HCT116 (cell line): ENCODE measurements around the gene KCNB1. TPM values are rescaled to one million over a fixed set of nuclear protein-coding genes. Genes with fewer than 3 reads are reported as not detected.

Experiments used
- ATAC-seq: fragments of 200-7000 bp; cut with Tn5 transposase; 2 replicates; pipeline ENCODE4 v1.9.1; 2020; ENCODE audit warnings: mild to moderate bottlenecking, moderate library complexity
- BruUV-seq: library from RNA; stranded (reverse); fragments of 400-500 nt; replicated peaks from 2 replicates; lab custom pipeline; 2021; lab: Mats Ljungman, UMichigan
- CTCF ChIA-PET: fragments of 300-600 bp; sonication (Branson Sonifier 250); formaldehyde crosslinking; loops from one replicate; lab custom pipeline; 2021; ENCODE audit warnings: antibody characterized with exemption; lab: Charles Lee
- POLR2A ChIA-PET: fragments of 300-600, 350-600 bp; sonication (Branson Sonifier 250); formaldehyde crosslinking; loops from one replicate; lab custom pipeline; 2021; ENCODE audit warnings: antibody characterized with exemption; lab: Charles Lee
- RAD21 ChIA-PET, 2 experiments: fragments of 300-600 bp; sonication (Branson Sonifier 250); formaldehyde crosslinking; loops; one replicate each; lab custom pipeline; 2023; ENCODE audit warnings: low total read pairs in 2 of 2; ENCODE audit not compliant: uncharacterized antibody in 2 of 2, unreplicated experiment in 2 of 2, low non-redundant PET in 1 of 2; lab: Charles Lee
- DNase-seq: peaks from one replicate; pipeline ENCODE4 v3.0.0-alpha.2; 2010; ENCODE audit warnings: low read depth, low spot score
- H2AFZ ChIP-seq: fragments of 200-600 bp; shearing (Covaris generic), sonication (generic); 2 replicates; pipeline ENCODE4 v1.6.1; 2017; ENCODE audit warnings: low read depth, mixed run types, mixed read lengths, antibody characterized with exemption, low read length; ENCODE audit not compliant: poor library complexity, severe bottlenecking
- H3K27ac ChIP-seq: 2 replicates; pipeline ENCODE4 v1.5.1; 2012; ENCODE audit warnings: low read depth, low read length
- H3K27me3 ChIP-seq: fragments of 200-600 bp; sonication (generic); 2 replicates; pipeline ENCODE4 v1.6.1; 2016; ENCODE audit warnings: mixed run types, low read length, mixed read lengths; ENCODE audit not compliant: insufficient read depth
- H3K36me3 ChIP-seq, 2 experiments: fragments of 200-500 bp in 1 of 2; fragments of 200-600 bp in 1 of 2; sonication (Bioruptor generic) in 1 of 2; sonication (generic) in 1 of 2; 2 replicates each; pipeline versions ENCODE4 v1.5.1 to v1.6.1; 2014 to 2016; ENCODE audit warnings: low read length in 2 of 2, inconsistent platforms in 1 of 2, mixed read lengths in 1 of 2, mixed run types in 1 of 2; ENCODE audit not compliant: insufficient read depth in 2 of 2, control insufficient read depth in 1 of 2
- H3K4me1 ChIP-seq, 2 experiments: fragments of 200-600 bp in 1 of 2; sonication (generic) in 1 of 2; 2 replicates each; pipeline versions ENCODE4 v1.5.1 to v1.6.1; 2012 to 2017; ENCODE audit warnings: low read length in 2 of 2, inconsistent platforms in 1 of 2, mild to moderate bottlenecking in 1 of 2, mixed read lengths in 1 of 2, mixed run types in 1 of 2, moderate library complexity in 1 of 2; ENCODE audit not compliant: insufficient read depth in 2 of 2, control insufficient read depth in 1 of 2
- H3K4me2 ChIP-seq: fragments of 200-600 bp; sonication (generic); 2 replicates; pipeline ENCODE4 v1.6.1; 2017; ENCODE audit warnings: mixed run types, low read length, mixed read lengths
- H3K4me3 ChIP-seq, 2 experiments: fragments of 200-600 bp in 1 of 2; sonication (generic) in 1 of 2; replicated peaks in 1 of 2; 2 replicates each; pipeline ENCODE4 v1.5.1; 2011 to 2016; ENCODE audit warnings: low read length in 2 of 2, control low read depth in 1 of 2, low read depth in 1 of 2, mild to moderate bottlenecking in 1 of 2, mixed read lengths in 1 of 2, mixed run types in 1 of 2
- H3K79me2 ChIP-seq: fragments of 200-600 bp; sonication (generic); 2 replicates; pipeline ENCODE4 v1.6.1; 2017; ENCODE audit warnings: mild to moderate bottlenecking, mixed run types, low read length, moderate library complexity, mixed read lengths; ENCODE audit not compliant: insufficient read depth
- H3K9ac ChIP-seq: fragments of 200-600 bp; sonication (generic); 2 replicates; pipeline ENCODE4 v1.6.1; 2016; ENCODE audit warnings: low read length, mixed read lengths
- H3K9me2 ChIP-seq: fragments of 200-600 bp; sonication (generic), shearing (Covaris generic); 2 replicates; pipeline ENCODE4 v1.6.1; 2017; ENCODE audit warnings: mixed run types, mild to moderate bottlenecking, moderate library complexity; ENCODE audit not compliant: insufficient read depth
- H3K9me3 ChIP-seq, 2 experiments: fragments of 200-500 bp in 1 of 2; fragments of 200-600 bp in 1 of 2; sonication (Bioruptor generic) in 1 of 2; sonication (generic) in 1 of 2; 2 replicates each; pipeline ENCODE4 v1.6.1; 2014 to 2017; ENCODE audit warnings: low read length in 2 of 2, mixed read lengths in 2 of 2, inconsistent platforms in 1 of 2, low read depth in 1 of 2, mild to moderate bottlenecking in 1 of 2, mixed run types in 1 of 2, moderate library complexity in 1 of 2; ENCODE audit not compliant: control insufficient read depth in 1 of 2, insufficient read depth in 1 of 2
- H4K20me1 ChIP-seq: fragments of 200-600 bp; sonication (generic), shearing (Covaris generic); 2 replicates; pipeline ENCODE4 v1.6.1; 2017; ENCODE audit warnings: mixed run types, mild to moderate bottlenecking, moderate library complexity; ENCODE audit not compliant: insufficient read depth
- ATF3 ChIP-seq: IDR thresholded peaks from 2 replicates; pipeline ENCODE4 v1.6.1; 2012
- ELF1 ChIP-seq: IDR thresholded peaks from 2 replicates; pipeline ENCODE4 v1.6.1; 2012; ENCODE audit warnings: low read depth, borderline replicate concordance
- EZH2phosphoT487 ChIP-seq: fragments of 200-600 bp; IDR thresholded peaks from 2 replicates; pipeline ENCODE4 v1.6.1; 2018; ENCODE audit warnings: antibody characterized with exemption, borderline replicate concordance
- MAX ChIP-seq: IDR thresholded peaks from 2 replicates; pipeline ENCODE4 v1.6.1; 2012
- SP1 ChIP-seq: IDR thresholded peaks from 2 replicates; pipeline ENCODE4 v1.6.1; 2012; ENCODE audit warnings: low read depth
- SRF ChIP-seq: IDR thresholded peaks from 2 replicates; pipeline ENCODE4 v1.6.1; 2012; ENCODE audit warnings: low read depth
- TCF7L2 ChIP-seq: IDR thresholded peaks from 2 replicates; pipeline ENCODE4 v1.7.0; 2011; ENCODE audit warnings: borderline replicate concordance, inconsistent platforms; ENCODE audit not compliant: insufficient read depth, insufficient read length; ENCODE audit errors: extremely low read depth
- ZFX ChIP-seq: fragments of 450-650 bp; IDR thresholded peaks from 2 replicates; pipeline ENCODE4 v1.6.1; 2017
- ZNF274 ChIP-seq: fragments of 200-500 bp; sonication (Bioruptor generic); IDR thresholded peaks from 2 replicates; pipeline ENCODE4 v1.6.1; 2014; ENCODE audit warnings: mild to moderate bottlenecking, low read depth, low read length, inconsistent platforms
- intact Hi-C: fragments of 100-400 bp; cut with micrococcal nuclease; formaldehyde crosslinking; loops from 2 replicates; pipeline ENCODE4 v1.10.0; 2022
- total RNA-seq: library from RNA; stranded (reverse); gene quantifications from one replicate; pipeline ENCODE4 v1.2.1, GENCODE V29; 2021; ENCODE audit not compliant: unreplicated experiment

KCNB1 gene
- total RNA-seq, 1 experiment from 2014 or later = 0.79 TPM

- Histone ChIP-seq H3K27ac (no peak overlapping the region), H3K9me3 (no peaks in the 10 kb centered on the region), H3K9me2 (no peaks in the 10 kb centered on the region), H4K20me1 (no peaks in the 10 kb centered on the region), H3K4me2 (peak overlapping the region; percentile 56), H2AFZ (no peak overlapping the region), H3K4me3 (peak overlapping the region in 1 of 2 experiments; percentile 28; a peak in 2 of 4 replicates), H3K9ac (no peak overlapping the region), H3K27me3 (peaks cover 17% of the 10 kb centered on the region; the same call in 1 of the 2 replicates), H3K4me1 (peaks cover 0 to 10% of the 10 kb centered on the region in 2 experiments; a peak in 1 of 4 replicates), H3K36me3 (no peaks in the 10 kb centered on the region), H3K79me2 (no peaks in the 10 kb centered on the region)
- DNase-seq (no peak), ATAC-seq (peak; percentile 43)
- RAD21 ChIA-PET = interaction anchor here (0.6 to 1.6 kb wide), 4 partner anchors 99 to 1852 kb away, joined by 3 to 7 read pairs (median 4); no protein-coding TSS in a partner anchor
- no TSS peak for BruUV-seq
- POLR2A ChIA-PET = no interaction called here
- TF ChIP-seq ATF3 (no peak), ELF1 (no peak), ZFX (no peak), SRF (no peak)
- intact Hi-C loops = loop anchor here (1.0 to 5.0 kb wide), 2 partner anchors 101 to 149 kb away; no protein-coding TSS in a partner anchor
- CTCF ChIA-PET = interaction anchor here (0.8 to 2.6 kb wide), 18 partner anchors 14 to 237 kb away, joined by 3 to 23 read pairs (median 4); no protein-coding TSS in a partner anchor
Observed at GRCh38 chr20:49483696-49484123, 1.2 kb upstream of the KCNB1 start.

- H2AFZ ChIP-seq = no peak overlapping the region
- ATAC-seq = no peak
- ChIA-PET RAD21 (interaction anchor here (1.1 to 1.6 kb wide), 3 partner anchors 98 to 149 kb away, joined by 3 to 7 read pairs (median 5); no protein-coding TSS in a partner anchor), POLR2A (no interaction called here), CTCF (interaction anchor here (0.6 to 2.6 kb wide), 8 partner anchors 19 to 237 kb away, joined by 3 to 23 read pairs (median 4); no protein-coding TSS in a partner anchor)
- peaks cover 0 to 10% of the 10 kb centered on the region in 2 experiments; a peak in 1 of 4 replicates for H3K4me1 ChIP-seq
- no peaks in the 10 kb centered on the region for H3K9me3 ChIP-seq
- TF ChIP-seq ATF3 (no peak), TCF7L2 (no peak), EZH2phosphoT487 (no peak), ZNF274 (no peak), MAX (no peak), SP1 (no peak)
- H3K36me3 ChIP-seq = no peaks in the 10 kb centered on the region
- H4K20me1 ChIP-seq = no peaks in the 10 kb centered on the region
- no peak overlapping the region for H3K27ac ChIP-seq
- H3K4me3 ChIP-seq = peak overlapping the region in 1 of 2 experiments; percentile 28; a peak in 2 of 4 replicates
- no TSS peak for BruUV-seq
- H3K9me2 ChIP-seq = no peaks in the 10 kb centered on the region
- no peaks in the 10 kb centered on the region for H3K79me2 ChIP-seq
- intact Hi-C loops = loop anchor here (5.0 kb wide), 1 partner anchor 101 kb away; no protein-coding TSS in a partner anchor
- H3K27me3 ChIP-seq = peaks cover 11% of the 10 kb centered on the region; the same call in 1 of the 2 replicates
- peak overlapping the region; percentile 56 for H3K4me2 ChIP-seq
- H3K9ac ChIP-seq = no peak overlapping the region
- no peak for DNase-seq
Observed at GRCh38 chr20:49483018-49483695, 689 bp upstream of the KCNB1 start.
